Liver (tissue), 9 donors: ENCODE results near the gene LRMDA. TPM values are rescaled to one million over a fixed set of nuclear protein-coding genes. Genes with fewer than 3 reads are reported as not detected.

Experiments used
- DNase-seq: peaks from one replicate; pipeline ENCODE4 v3.0.0-alpha.2; 2017; ENCODE audit warnings: low spot score
- H3K27ac ChIP-seq, 2 donors: one replicate each; pipeline ENCODE4 v1.7.0; 2013; ENCODE audit warnings: inconsistent platforms in 2 of 2, low read length in 2 of 2, control low read depth in 1 of 2, low read depth in 1 of 2, mild to moderate bottlenecking in 1 of 2
- H3K27me3 ChIP-seq, 4 donors: one replicate each; pipeline versions ENCODE4 v1.6.1 to v1.7.0; 2013; ENCODE audit warnings: low read length in 3 of 4, inconsistent platforms in 1 of 4, mild to moderate bottlenecking in 1 of 4, moderate library complexity in 1 of 4; ENCODE audit not compliant: control insufficient read depth in 4 of 4, insufficient read depth in 4 of 4
- H3K36me3 ChIP-seq, 4 donors: one replicate each; pipeline versions ENCODE4 v1.6.1 to v1.7.0; 2013; ENCODE audit warnings: low read length in 3 of 4, mild to moderate bottlenecking in 3 of 4, low read depth in 1 of 4, moderate library complexity in 1 of 4; ENCODE audit not compliant: control insufficient read depth in 4 of 4, insufficient read depth in 3 of 4
- H3K4me1 ChIP-seq, 4 donors: one replicate each; pipeline versions ENCODE4 v1.6.1 to v1.7.0; 2013; ENCODE audit warnings: low read length in 3 of 4, mild to moderate bottlenecking in 3 of 4, moderate library complexity in 1 of 4; ENCODE audit not compliant: control insufficient read depth in 4 of 4, insufficient read depth in 4 of 4
- H3K4me3 ChIP-seq, 3 donors: one replicate each; pipeline versions ENCODE4 v1.6.1 to v1.7.0; 2013; ENCODE audit warnings: low read length in 3 of 3, control low read depth in 1 of 3, low read depth in 1 of 3, mild to moderate bottlenecking in 1 of 3
- H3K9ac ChIP-seq, 2 donors: one replicate each; pipeline ENCODE4 v1.7.0; 2013; ENCODE audit warnings: low read length in 2 of 2, mild to moderate bottlenecking in 2 of 2, moderate library complexity in 2 of 2, control low read depth in 1 of 2, low read depth in 1 of 2
- H3K9me3 ChIP-seq, 4 donors: one replicate each; pipeline versions ENCODE4 v1.6.1 to v1.7.0; 2013; ENCODE audit warnings: low read length in 3 of 4; ENCODE audit not compliant: control insufficient read depth in 4 of 4
- CTCF ChIP-seq: fragments of 150-350 bp; IDR thresholded peaks from 2 replicates; pipeline ENCODE4 v1.5.1; 2017; ENCODE audit warnings: improper control_type of control experiment, low read depth, low read length; ENCODE audit not compliant: missing input control
- EGR1 ChIP-seq, 2 donors: IDR thresholded peaks; 2 replicates each; pipeline ENCODE4 v1.6.1; 2016 to 2018; ENCODE audit warnings: antibody characterized with exemption in 2 of 2, low read depth in 2 of 2
- FOXA1 ChIP-seq: IDR thresholded peaks from 2 replicates; pipeline ENCODE4 v1.6.1; 2016; ENCODE audit warnings: antibody characterized with exemption
- FOXA2 ChIP-seq: IDR thresholded peaks from 2 replicates; pipeline ENCODE4 v1.6.1; 2016; ENCODE audit warnings: antibody characterized with exemption
- GABPA ChIP-seq, 2 donors: IDR thresholded peaks in 1 of 2; conservative IDR thresholded peaks in 1 of 2; 2 replicates each; pipeline ENCODE4 v1.6.1; 2016; ENCODE audit warnings: antibody characterized with exemption in 2 of 2, mild to moderate bottlenecking in 1 of 2, moderate library complexity in 1 of 2
- HNF4A ChIP-seq, 2 donors: conservative IDR thresholded peaks; 2 replicates each; pipeline ENCODE4 v1.6.1; 2016; ENCODE audit warnings: antibody characterized with exemption in 2 of 2, mild to moderate bottlenecking in 2 of 2
- HNF4G ChIP-seq: IDR thresholded peaks from 2 replicates; pipeline ENCODE4 v1.6.1; 2016; ENCODE audit warnings: antibody characterized with exemption
- JUND ChIP-seq, 2 donors: IDR thresholded peaks; 2 replicates each; pipeline ENCODE4 v1.6.1; 2016; ENCODE audit warnings: antibody characterized with exemption in 2 of 2
- NR2F2 ChIP-seq: IDR thresholded peaks from 2 replicates; pipeline ENCODE4 v1.6.1; 2016; ENCODE audit warnings: antibody characterized with exemption
- RAD21 ChIP-seq, 2 donors: IDR thresholded peaks; 2 replicates each; pipeline ENCODE4 v1.6.1; 2016; ENCODE audit warnings: antibody characterized with exemption in 2 of 2, mild to moderate bottlenecking in 2 of 2
- RXRA ChIP-seq, 2 donors: IDR thresholded peaks; 2 replicates each; pipeline ENCODE4 v1.6.1; 2017 to 2018; ENCODE audit warnings: antibody characterized with exemption in 2 of 2, mild to moderate bottlenecking in 1 of 2
- SP1 ChIP-seq: IDR thresholded peaks from 2 replicates; pipeline ENCODE4 v1.6.1; 2018; ENCODE audit warnings: antibody characterized with exemption, mild to moderate bottlenecking
- TAF1 ChIP-seq: conservative IDR thresholded peaks from 2 replicates; pipeline ENCODE4 v1.6.1; 2016; ENCODE audit warnings: antibody characterized with exemption, mild to moderate bottlenecking
- YY1 ChIP-seq: IDR thresholded peaks from 2 replicates; pipeline ENCODE4 v1.6.1; 2016; ENCODE audit warnings: antibody characterized with exemption, mild to moderate bottlenecking
- WGBS: extraction: QIAGEN DNeasy Blood & Tissue Kit; methylation state at CpG from one replicate; pipeline ENCODE4 v1.1.7; 2013; 5-methylcytosine and 5-hydroxymethylcytosine counted together
- polyA plus RNA-seq, 2 donors: library from polyadenylated mRNA; stranded (reverse) in 1 of 2; unstranded in 1 of 2; fragments of 200-250 nt in 1 of 2; fragments of >200 nt in 1 of 2; fragmentation: Nextera tagmentation in 1 of 2; extraction: Ambion mirVana in 1 of 2; gene quantifications; one replicate each; pipeline versions ENCODE4 v1.2.1 to v1.2.3, GENCODE V29; 2013 to 2015
- total RNA-seq, 2 donors: library from RNA; depleted of rRNA; stranded (reverse); fragments of >200 nt; gene quantifications; one replicate each; pipeline ENCODE4 v1.2.3, GENCODE V29; 2014
- TF ChIP-seq, protein P1 (sequence below): IDR thresholded peaks from 2 replicates; pipeline ENCODE4 v1.6.1; 2016; ENCODE audit warnings: antibody characterized with exemption
- TF ChIP-seq, protein P2 (sequence below): IDR thresholded peaks from 2 replicates; pipeline ENCODE4 v1.6.1; 2016; ENCODE audit warnings: antibody characterized with exemption
- TF ChIP-seq, protein P3 (sequence below): IDR thresholded peaks from 2 replicates; pipeline ENCODE4 v1.6.1; 2016; ENCODE audit warnings: antibody characterized with exemption, mild to moderate bottlenecking
- TF ChIP-seq, protein P4 (sequence below): IDR thresholded peaks from 2 replicates; pipeline ENCODE4 v1.6.1; 2016; ENCODE audit warnings: antibody characterized with exemption
- donor health status: healthy.
- donor health status: healthy.
- donor health status: healthy.
- donor health status: healthy.
- donor health status: healthy.

Gene LRMDA
- total and polyA plus RNA-seq, 4 donors = 7.9 to 15.8 (median 11.3) TPM

- Histone ChIP-seq H3K27ac (no peak overlapping the region), H3K4me3 (no peak overlapping the region), H3K9me3 (peaks cover 0 to 3% (median 0%) of the 10 kb centered on the region in 4 donors), H3K36me3 (no peaks in the 10 kb centered on the region), H3K4me1 (no peaks in the 10 kb centered on the region), H3K9ac (no peak overlapping the region), H3K27me3 (no peaks in the 10 kb centered on the region)
- 81% methylated on average over 9 of the region's 9 CpGs for WGBS
- no peak for DNase-seq
- TF ChIP-seq, protein P1, sequence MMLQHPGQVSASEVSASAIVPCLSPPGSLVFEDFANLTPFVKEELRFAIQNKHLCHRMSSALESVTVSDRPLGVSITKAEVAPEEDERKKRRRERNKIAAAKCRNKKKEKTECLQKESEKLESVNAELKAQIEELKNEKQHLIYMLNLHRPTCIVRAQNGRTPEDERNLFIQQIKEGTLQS = no peak
- TF ChIP-seq, protein P2, sequence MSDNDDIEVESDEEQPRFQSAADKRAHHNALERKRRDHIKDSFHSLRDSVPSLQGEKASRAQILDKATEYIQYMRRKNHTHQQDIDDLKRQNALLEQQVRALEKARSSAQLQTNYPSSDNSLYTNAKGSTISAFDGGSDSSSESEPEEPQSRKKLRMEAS = no peak
- TF ChIP-seq EGR1 (IDR thresholded peaks at IDR 0.05; ENCODE audit: low read depth in 2 of 2) (no peak), HNF4G (no peak), RXRA (IDR thresholded peaks at IDR 0.05) (no peak), FOXA1 (no peak), TAF1 (no peak), JUND (IDR thresholded peaks at IDR 0.05) (no peak), GABPA (IDR thresholded peaks at IDR 0.05 in 1 of 2, conservative IDR thresholded peaks at IDR 0.05 in 1 of 2) (no peak), RAD21 (IDR thresholded peaks at IDR 0.05) (no peak), NR2F2 (no peak), CTCF (no peak), FOXA2 (no peak)
These were observed 509.9 kb downstream of the LRMDA start for GRCh38 chr10:75941223-75941801.

- H3K4me3 ChIP-seq = no peak overlapping the region
- H3K9ac ChIP-seq = no peak overlapping the region
- no peak for DNase-seq
- no peaks in the 10 kb centered on the region for H3K36me3 ChIP-seq
- H3K27ac ChIP-seq = no peak overlapping the region
- no peaks in the 10 kb centered on the region for H3K27me3 ChIP-seq
- H3K4me1 ChIP-seq = no peaks in the 10 kb centered on the region
- peaks cover 0 to 3% (median 0%) of the 10 kb centered on the region in 4 donors for H3K9me3 ChIP-seq
- WGBS = 90% methylated on average over 2 of the region's 2 CpGs
- TF ChIP-seq YY1 (no peak), CTCF (no peak), TAF1 (no peak), NR2F2 (no peak), HNF4G (no peak), EGR1 (IDR thresholded peaks at IDR 0.05; ENCODE audit: low read depth in 2 of 2) (no peak), SP1 (no peak), RXRA (IDR thresholded peaks at IDR 0.05) (no peak), HNF4A (conservative IDR thresholded peaks at IDR 0.05) (no peak), FOXA1 (no peak), GABPA (IDR thresholded peaks at IDR 0.05 in 1 of 2, conservative IDR thresholded peaks at IDR 0.05 in 1 of 2) (no peak), FOXA2 (no peak), RAD21 (IDR thresholded peaks at IDR 0.05) (no peak), JUND (IDR thresholded peaks at IDR 0.05) (no peak)
- TF ChIP-seq, protein P2 = no peak
- TF ChIP-seq, protein P3, sequence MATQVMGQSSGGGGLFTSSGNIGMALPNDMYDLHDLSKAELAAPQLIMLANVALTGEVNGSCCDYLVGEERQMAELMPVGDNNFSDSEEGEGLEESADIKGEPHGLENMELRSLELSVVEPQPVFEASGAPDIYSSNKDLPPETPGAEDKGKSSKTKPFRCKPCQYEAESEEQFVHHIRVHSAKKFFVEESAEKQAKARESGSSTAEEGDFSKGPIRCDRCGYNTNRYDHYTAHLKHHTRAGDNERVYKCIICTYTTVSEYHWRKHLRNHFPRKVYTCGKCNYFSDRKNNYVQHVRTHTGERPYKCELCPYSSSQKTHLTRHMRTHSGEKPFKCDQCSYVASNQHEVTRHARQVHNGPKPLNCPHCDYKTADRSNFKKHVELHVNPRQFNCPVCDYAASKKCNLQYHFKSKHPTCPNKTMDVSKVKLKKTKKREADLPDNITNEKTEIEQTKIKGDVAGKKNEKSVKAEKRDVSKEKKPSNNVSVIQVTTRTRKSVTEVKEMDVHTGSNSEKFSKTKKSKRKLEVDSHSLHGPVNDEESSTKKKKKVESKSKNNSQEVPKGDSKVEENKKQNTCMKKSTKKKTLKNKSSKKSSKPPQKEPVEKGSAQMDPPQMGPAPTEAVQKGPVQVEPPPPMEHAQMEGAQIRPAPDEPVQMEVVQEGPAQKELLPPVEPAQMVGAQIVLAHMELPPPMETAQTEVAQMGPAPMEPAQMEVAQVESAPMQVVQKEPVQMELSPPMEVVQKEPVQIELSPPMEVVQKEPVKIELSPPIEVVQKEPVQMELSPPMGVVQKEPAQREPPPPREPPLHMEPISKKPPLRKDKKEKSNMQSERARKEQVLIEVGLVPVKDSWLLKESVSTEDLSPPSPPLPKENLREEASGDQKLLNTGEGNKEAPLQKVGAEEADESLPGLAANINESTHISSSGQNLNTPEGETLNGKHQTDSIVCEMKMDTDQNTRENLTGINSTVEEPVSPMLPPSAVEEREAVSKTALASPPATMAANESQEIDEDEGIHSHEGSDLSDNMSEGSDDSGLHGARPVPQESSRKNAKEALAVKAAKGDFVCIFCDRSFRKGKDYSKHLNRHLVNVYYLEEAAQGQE = no peak
- TF ChIP-seq, protein P4, sequence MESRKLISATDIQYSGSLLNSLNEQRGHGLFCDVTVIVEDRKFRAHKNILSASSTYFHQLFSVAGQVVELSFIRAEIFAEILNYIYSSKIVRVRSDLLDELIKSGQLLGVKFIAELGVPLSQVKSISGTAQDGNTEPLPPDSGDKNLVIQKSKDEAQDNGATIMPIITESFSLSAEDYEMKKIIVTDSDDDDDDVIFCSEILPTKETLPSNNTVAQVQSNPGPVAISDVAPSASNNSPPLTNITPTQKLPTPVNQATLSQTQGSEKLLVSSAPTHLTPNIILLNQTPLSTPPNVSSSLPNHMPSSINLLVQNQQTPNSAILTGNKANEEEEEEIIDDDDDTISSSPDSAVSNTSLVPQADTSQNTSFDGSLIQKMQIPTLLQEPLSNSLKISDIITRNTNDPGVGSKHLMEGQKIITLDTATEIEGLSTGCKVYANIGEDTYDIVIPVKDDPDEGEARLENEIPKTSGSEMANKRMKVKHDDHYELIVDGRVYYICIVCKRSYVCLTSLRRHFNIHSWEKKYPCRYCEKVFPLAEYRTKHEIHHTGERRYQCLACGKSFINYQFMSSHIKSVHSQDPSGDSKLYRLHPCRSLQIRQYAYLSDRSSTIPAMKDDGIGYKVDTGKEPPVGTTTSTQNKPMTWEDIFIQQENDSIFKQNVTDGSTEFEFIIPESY = no peak
- TF ChIP-seq, protein P1 = no peak
These were observed 512.6 kb downstream of the LRMDA start for GRCh38 chr10:75944061-75944460.
